ENCODE measurements around the gene ZNF367. TPM values are rescaled to one million over a fixed set of nuclear protein-coding genes. Genes with fewer than 3 reads are reported as not detected.

Gene ZNF367
- total and polyA plus RNA-seq, 9 of the 15 experiments (the other 6 are each of a cell fraction or from before 2014, with no cell fraction given): 2.7 to 14.4 (median 10.0) TPM

GRCh38 chr9:96418920-96419690, 935 bp upstream of the ZNF367 start (continued):
- TF ChIP-seq SMARCC2 (IDR thresholded peaks at IDR 0.05; ENCODE audit: low read depth) (0 out of 2 replicates have a peak, but pooled peaks have one; percentile 16), LEF1 (IDR thresholded peaks at IDR 0.05) (no peak), ZNF75A (CRISPR knock-in tag; IDR thresholded peaks at IDR 0.05) (no peak), SOX6 (IDR thresholded peaks at IDR 0.05) (peak; percentile 43; the same call in 1 of the 2 replicates), CREM (IDR thresholded peaks at IDR 0.05; ENCODE audit: low read depth) (peak; percentile 70; the same call in 1 of the 2 replicates), MYC (IDR thresholded peaks at IDR 0.05; ENCODE audit: low read depth, low read length) (peak; percentile 61; the same call in 1 of the 2 replicates), MYC (CRISPR knock-in tag; IDR thresholded peaks at IDR 0.05; ENCODE audit: borderline replicate concordance, low read depth) (peak; percentile 44; the same call in 1 of the 2 replicates), CSDE1 (IDR thresholded peaks at IDR 0.05) (no peak), TAF7 (tag; IDR thresholded peaks at IDR 0.05) (no peak), XRCC5 (IDR thresholded peaks at IDR 0.05; ENCODE audit: low read depth, low read length) (peak; percentile 63; the same call in 1 of the 2 replicates), FOXJ3 (CRISPR knock-in tag; IDR thresholded peaks at IDR 0.05) (no peak), DIDO1 (tag; IDR thresholded peaks at IDR 0.05; ENCODE audit: low read depth) (no peak), TBL1XR1 (IDR thresholded peaks at IDR 0.05; ENCODE audit: low read length in 2 of 2) (peak in 1 of 2 experiments; percentile 32; a peak in 1 of 4 replicates), ZNF274 (IDR thresholded peaks at IDR 0.05; ENCODE audit: borderline replicate concordance, low read depth, low read length) (no peak), TAF1 (IDR thresholded peaks at IDR 0.05; ENCODE audit: control insufficient read depth, extremely low read depth, insufficient read depth, low read length, severe bottlenecking) (peak; percentile 68)
- TF ChIP-seq, protein P1, sequence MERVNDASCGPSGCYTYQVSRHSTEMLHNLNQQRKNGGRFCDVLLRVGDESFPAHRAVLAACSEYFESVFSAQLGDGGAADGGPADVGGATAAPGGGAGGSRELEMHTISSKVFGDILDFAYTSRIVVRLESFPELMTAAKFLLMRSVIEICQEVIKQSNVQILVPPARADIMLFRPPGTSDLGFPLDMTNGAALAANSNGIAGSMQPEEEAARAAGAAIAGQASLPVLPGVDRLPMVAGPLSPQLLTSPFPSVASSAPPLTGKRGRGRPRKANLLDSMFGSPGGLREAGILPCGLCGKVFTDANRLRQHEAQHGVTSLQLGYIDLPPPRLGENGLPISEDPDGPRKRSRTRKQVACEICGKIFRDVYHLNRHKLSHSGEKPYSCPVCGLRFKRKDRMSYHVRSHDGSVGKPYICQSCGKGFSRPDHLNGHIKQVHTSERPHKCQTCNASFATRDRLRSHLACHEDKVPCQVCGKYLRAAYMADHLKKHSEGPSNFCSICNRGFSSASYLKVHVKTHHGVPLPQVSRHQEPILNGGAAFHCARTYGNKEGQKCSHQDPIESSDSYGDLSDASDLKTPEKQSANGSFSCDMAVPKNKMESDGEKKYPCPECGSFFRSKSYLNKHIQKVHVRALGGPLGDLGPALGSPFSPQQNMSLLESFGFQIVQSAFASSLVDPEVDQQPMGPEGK (CRISPR knock-in tag; IDR thresholded peaks at IDR 0.05; ENCODE audit: borderline replicate concordance): no peak; the same call in 1 of the 2 replicates
- TF ChIP-seq, protein P2, sequence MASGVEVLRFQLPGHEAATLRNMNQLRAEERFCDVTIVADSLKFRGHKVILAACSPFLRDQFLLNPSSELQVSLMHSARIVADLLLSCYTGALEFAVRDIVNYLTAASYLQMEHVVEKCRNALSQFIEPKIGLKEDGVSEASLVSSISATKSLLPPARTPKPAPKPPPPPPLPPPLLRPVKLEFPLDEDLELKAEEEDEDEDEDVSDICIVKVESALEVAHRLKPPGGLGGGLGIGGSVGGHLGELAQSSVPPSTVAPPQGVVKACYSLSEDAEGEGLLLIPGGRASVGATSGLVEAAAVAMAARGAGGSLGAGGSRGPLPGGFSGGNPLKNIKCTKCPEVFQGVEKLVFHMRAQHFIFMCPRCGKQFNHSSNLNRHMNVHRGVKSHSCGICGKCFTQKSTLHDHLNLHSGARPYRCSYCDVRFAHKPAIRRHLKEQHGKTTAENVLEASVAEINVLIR (CRISPR knock-in tag; IDR thresholded peaks at IDR 0.05): no peak
- TF ChIP-seq, protein P3, sequence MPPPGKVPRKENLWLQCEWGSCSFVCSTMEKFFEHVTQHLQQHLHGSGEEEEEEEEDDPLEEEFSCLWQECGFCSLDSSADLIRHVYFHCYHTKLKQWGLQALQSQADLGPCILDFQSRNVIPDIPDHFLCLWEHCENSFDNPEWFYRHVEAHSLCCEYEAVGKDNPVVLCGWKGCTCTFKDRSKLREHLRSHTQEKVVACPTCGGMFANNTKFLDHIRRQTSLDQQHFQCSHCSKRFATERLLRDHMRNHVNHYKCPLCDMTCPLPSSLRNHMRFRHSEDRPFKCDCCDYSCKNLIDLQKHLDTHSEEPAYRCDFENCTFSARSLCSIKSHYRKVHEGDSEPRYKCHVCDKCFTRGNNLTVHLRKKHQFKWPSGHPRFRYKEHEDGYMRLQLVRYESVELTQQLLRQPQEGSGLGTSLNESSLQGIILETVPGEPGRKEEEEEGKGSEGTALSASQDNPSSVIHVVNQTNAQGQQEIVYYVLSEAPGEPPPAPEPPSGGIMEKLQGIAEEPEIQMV (tag; conservative IDR thresholded peaks at IDR 0.05; ENCODE audit: low read depth): no peak
- TF ChIP-seq, protein P4, sequence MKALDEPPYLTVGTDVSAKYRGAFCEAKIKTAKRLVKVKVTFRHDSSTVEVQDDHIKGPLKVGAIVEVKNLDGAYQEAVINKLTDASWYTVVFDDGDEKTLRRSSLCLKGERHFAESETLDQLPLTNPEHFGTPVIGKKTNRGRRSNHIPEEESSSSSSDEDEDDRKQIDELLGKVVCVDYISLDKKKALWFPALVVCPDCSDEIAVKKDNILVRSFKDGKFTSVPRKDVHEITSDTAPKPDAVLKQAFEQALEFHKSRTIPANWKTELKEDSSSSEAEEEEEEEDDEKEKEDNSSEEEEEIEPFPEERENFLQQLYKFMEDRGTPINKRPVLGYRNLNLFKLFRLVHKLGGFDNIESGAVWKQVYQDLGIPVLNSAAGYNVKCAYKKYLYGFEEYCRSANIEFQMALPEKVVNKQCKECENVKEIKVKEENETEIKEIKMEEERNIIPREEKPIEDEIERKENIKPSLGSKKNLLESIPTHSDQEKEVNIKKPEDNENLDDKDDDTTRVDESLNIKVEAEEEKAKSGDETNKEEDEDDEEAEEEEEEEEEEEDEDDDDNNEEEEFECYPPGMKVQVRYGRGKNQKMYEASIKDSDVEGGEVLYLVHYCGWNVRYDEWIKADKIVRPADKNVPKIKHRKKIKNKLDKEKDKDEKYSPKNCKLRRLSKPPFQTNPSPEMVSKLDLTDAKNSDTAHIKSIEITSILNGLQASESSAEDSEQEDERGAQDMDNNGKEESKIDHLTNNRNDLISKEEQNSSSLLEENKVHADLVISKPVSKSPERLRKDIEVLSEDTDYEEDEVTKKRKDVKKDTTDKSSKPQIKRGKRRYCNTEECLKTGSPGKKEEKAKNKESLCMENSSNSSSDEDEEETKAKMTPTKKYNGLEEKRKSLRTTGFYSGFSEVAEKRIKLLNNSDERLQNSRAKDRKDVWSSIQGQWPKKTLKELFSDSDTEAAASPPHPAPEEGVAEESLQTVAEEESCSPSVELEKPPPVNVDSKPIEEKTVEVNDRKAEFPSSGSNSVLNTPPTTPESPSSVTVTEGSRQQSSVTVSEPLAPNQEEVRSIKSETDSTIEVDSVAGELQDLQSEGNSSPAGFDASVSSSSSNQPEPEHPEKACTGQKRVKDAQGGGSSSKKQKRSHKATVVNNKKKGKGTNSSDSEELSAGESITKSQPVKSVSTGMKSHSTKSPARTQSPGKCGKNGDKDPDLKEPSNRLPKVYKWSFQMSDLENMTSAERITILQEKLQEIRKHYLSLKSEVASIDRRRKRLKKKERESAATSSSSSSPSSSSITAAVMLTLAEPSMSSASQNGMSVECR (CRISPR knock-in tag; IDR thresholded peaks at IDR 0.05): peak; percentile 79

Data from K562 (cell line).